Endodermal cell (in vitro differentiated cells): ENCODE measurements around the gene PLXNB2. TPM values are rescaled to one million over a fixed set of nuclear protein-coding genes. Genes with fewer than 3 reads are reported as not detected.

ENCODE experiments used
- DNase-seq: peaks from one replicate; pipeline ENCODE4 v3.0.0-alpha.2; 2017
- H3K27ac ChIP-seq: 2 replicates; pipeline ENCODE4 v1.5.1; 2013; ENCODE audit warnings: mild to moderate bottlenecking, low read depth, low read length, moderate library complexity
- H3K27me3 ChIP-seq: 2 replicates; pipeline ENCODE4 v1.6.1; 2013; ENCODE audit warnings: mild to moderate bottlenecking, low read length, moderate library complexity; ENCODE audit not compliant: insufficient read depth, control insufficient read depth, poor library complexity, severe bottlenecking
- H3K36me3 ChIP-seq: 2 replicates; pipeline ENCODE4 v1.7.0; 2013; ENCODE audit warnings: mild to moderate bottlenecking, low read length, moderate library complexity; ENCODE audit not compliant: control insufficient read depth, insufficient read depth
- H3K4me1 ChIP-seq: one replicate; pipeline ENCODE4 v1.7.0; 2013; ENCODE audit warnings: low read length; ENCODE audit not compliant: control insufficient read depth, insufficient read depth
- H3K4me3 ChIP-seq: 2 replicates; pipeline ENCODE4 v1.5.1; 2013; ENCODE audit warnings: mild to moderate bottlenecking, low read length, moderate library complexity
- H3K9ac ChIP-seq: 2 replicates; pipeline ENCODE4 v1.6.1; 2013; ENCODE audit warnings: mild to moderate bottlenecking, low read length, moderate library complexity; ENCODE audit not compliant: poor library complexity, severe bottlenecking; ENCODE audit errors: extremely low read depth
- H3K9me3 ChIP-seq: 2 replicates; pipeline ENCODE4 v1.6.1; 2013; ENCODE audit warnings: mild to moderate bottlenecking, low read length, moderate library complexity; ENCODE audit not compliant: control insufficient read depth
- H3K27ac Mint-ChIP-seq: 2 replicates; pipeline ENCODE4 v1.8.0; 2020; ENCODE audit warnings: mixed read lengths
- H3K27me3 Mint-ChIP-seq: 2 replicates; pipeline ENCODE4 v1.8.0; 2021; ENCODE audit warnings: mild to moderate bottlenecking, mixed read lengths; ENCODE audit not compliant: insufficient read depth
- H3K36me3 Mint-ChIP-seq: 2 replicates; pipeline ENCODE4 v1.8.0; 2020; ENCODE audit warnings: low read depth, mixed read lengths
- H3K4me1 Mint-ChIP-seq: 2 replicates; pipeline ENCODE4 v1.8.0; 2020; ENCODE audit warnings: mixed read lengths
- H3K4me3 Mint-ChIP-seq: 2 replicates; pipeline ENCODE4 v1.8.0; 2020; ENCODE audit warnings: mild to moderate bottlenecking, moderate library complexity, mixed read lengths
- H3K9me3 Mint-ChIP-seq: 2 replicates; pipeline ENCODE4 v1.8.0; 2020; ENCODE audit warnings: mild to moderate bottlenecking, mixed read lengths
- WGBS, 2 experiments: methylation state at CpG; one replicate each; pipeline versions ENCODE4 v1.1.5 to v1.1.7; 2013; ENCODE audit warnings: missing lambda C conversion rate in 2 of 2, mixed read lengths in 1 of 2; ENCODE audit not compliant: insufficient coverage in 1 of 2, insufficient read length in 1 of 2; 5-methylcytosine and 5-hydroxymethylcytosine counted together
- total RNA-seq, 2 donors: library from RNA; stranded (reverse); fragmentation: NEBNext Ultra II Directional in 1 of 2; extraction: Animal tissue kit (Norgen Biotek cat#: 25700) in 1 of 2; gene quantifications; 2 replicates in 1 of 2; 3 replicates in 1 of 2; pipeline ENCODE4 v1.2.1, GENCODE V29; 2021
- TF ChIP-seq, protein P1 (sequence below): fragments of 200-600 bp; sonication (generic); conservative IDR thresholded peaks from 2 replicates; pipeline ENCODE4 v1.5.0; 2021; ENCODE audit warnings: antibody characterized with exemption, mild to moderate bottlenecking

Gene PLXNB2
- total RNA-seq, 2 donors from 2014 or later, result 94.7 to 97.7 TPM

GRCh38 chr22:50278956-50279619 lies 28.4 kb downstream of the PLXNB2 start:
- peaks cover 4% of the 10 kb centered on the region for H3K9me3 ChIP-seq
- no peaks in the 10 kb centered on the region for H3K27me3 Mint-ChIP-seq
- H3K36me3 ChIP-seq, result peaks cover 19% of the 10 kb centered on the region
- TF ChIP-seq, protein P1, sequence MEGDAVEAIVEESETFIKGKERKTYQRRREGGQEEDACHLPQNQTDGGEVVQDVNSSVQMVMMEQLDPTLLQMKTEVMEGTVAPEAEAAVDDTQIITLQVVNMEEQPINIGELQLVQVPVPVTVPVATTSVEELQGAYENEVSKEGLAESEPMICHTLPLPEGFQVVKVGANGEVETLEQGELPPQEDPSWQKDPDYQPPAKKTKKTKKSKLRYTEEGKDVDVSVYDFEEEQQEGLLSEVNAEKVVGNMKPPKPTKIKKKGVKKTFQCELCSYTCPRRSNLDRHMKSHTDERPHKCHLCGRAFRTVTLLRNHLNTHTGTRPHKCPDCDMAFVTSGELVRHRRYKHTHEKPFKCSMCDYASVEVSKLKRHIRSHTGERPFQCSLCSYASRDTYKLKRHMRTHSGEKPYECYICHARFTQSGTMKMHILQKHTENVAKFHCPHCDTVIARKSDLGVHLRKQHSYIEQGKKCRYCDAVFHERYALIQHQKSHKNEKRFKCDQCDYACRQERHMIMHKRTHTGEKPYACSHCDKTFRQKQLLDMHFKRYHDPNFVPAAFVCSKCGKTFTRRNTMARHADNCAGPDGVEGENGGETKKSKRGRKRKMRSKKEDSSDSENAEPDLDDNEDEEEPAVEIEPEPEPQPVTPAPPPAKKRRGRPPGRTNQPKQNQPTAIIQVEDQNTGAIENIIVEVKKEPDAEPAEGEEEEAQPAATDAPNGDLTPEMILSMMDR, result no peak
- no peak overlapping the region for H3K9ac ChIP-seq
- H3K27ac ChIP-seq, result no peak overlapping the region
- DNase-seq, result no peak
- no peak overlapping the region for H3K27ac Mint-ChIP-seq
- no peak overlapping the region for H3K4me3 ChIP-seq
- H3K36me3 Mint-ChIP-seq, result peaks cover 49% of the 10 kb centered on the region
- no peaks in the 10 kb centered on the region for H3K27me3 ChIP-seq
- H3K4me1 Mint-ChIP-seq, result no peaks in the 10 kb centered on the region
- WGBS, 2 experiments, result 95% methylated on average over 16 to 30 of the region's 30 CpGs
- H3K4me3 Mint-ChIP-seq, result no peak overlapping the region
- H3K9me3 Mint-ChIP-seq, result peaks cover 7% of the 10 kb centered on the region
- no peaks in the 10 kb centered on the region for H3K4me1 ChIP-seq

- no peak overlapping the region for H3K4me3 Mint-ChIP-seq
- no peaks in the 10 kb centered on the region for H3K4me1 Mint-ChIP-seq
- no peak overlapping the region for H3K4me3 ChIP-seq
- peaks cover 7% of the 10 kb centered on the region for H3K9me3 Mint-ChIP-seq
- no peaks in the 10 kb centered on the region for H3K4me1 ChIP-seq
- TF ChIP-seq, protein P1, result no peak
- peaks cover 48% of the 10 kb centered on the region for H3K36me3 Mint-ChIP-seq
- no peak for DNase-seq
- peaks cover 4% of the 10 kb centered on the region for H3K9me3 ChIP-seq
- H3K27ac Mint-ChIP-seq, result no peak overlapping the region
- peaks cover 2% of the 10 kb centered on the region for H3K27me3 Mint-ChIP-seq
- peaks cover 19% of the 10 kb centered on the region for H3K36me3 ChIP-seq
- H3K9ac ChIP-seq, result no peak overlapping the region
- H3K27ac ChIP-seq, result no peak overlapping the region
- H3K27me3 ChIP-seq, result no peaks in the 10 kb centered on the region
- 96% methylated on average over 19 to 21 of the region's 21 CpGs for WGBS, 2 experiments
These were observed 29.0 kb downstream of the PLXNB2 start for GRCh38 chr22:50278461-50278860.

DNA sequence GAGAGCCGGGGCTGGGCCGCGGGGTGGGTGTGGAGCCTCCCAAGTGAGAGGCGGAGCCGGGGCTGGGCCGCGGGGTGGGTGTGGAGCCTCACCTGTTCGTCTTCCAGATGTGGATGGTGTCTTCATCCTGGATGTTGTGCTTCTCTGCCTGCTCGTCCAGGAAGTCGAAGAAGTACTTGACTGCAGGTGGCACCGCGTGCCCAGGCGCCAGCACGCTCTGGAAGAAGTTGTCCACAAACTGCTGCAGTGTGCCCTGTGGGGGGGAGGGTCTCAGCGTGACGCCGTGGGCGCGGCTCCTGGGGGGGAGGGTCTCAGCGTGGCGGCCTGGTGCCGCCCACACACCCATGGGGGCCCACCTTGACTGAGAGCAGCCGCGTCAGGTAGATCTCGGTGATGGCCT lies 29.7 kb downstream of the PLXNB2 start:
- Histone ChIP-seq H3K9ac (no peak overlapping the region), H3K36me3 (peaks cover 16% of the 10 kb centered on the region), H3K4me1 (no peaks in the 10 kb centered on the region), H3K4me3 (no peak overlapping the region), H3K9me3 (peaks cover 4% of the 10 kb centered on the region), H3K27me3 (no peaks in the 10 kb centered on the region), H3K27ac (no peak overlapping the region)
- DNase-seq, result no peak
- peaks cover 48% of the 10 kb centered on the region for H3K36me3 Mint-ChIP-seq
- no peaks in the 10 kb centered on the region for H3K4me1 Mint-ChIP-seq
- peaks cover 5% of the 10 kb centered on the region for H3K27me3 Mint-ChIP-seq
- H3K9me3 Mint-ChIP-seq, result peaks cover 7% of the 10 kb centered on the region
- no peak overlapping the region for H3K4me3 Mint-ChIP-seq
- 94 to 96% methylated on average over 15 to 25 of the region's 25 CpGs for WGBS, 2 experiments
- TF ChIP-seq, protein P1, result no peak
- no peak overlapping the region for H3K27ac Mint-ChIP-seq
